A549 treated with Hydrocortisone at 1 μM for 4 hours (cell line): ENCODE data around the gene MISP. TPM values are rescaled to one million over a fixed set of nuclear protein-coding genes. Genes with fewer than 3 reads are reported as not detected.

Experiments used
- total RNA-seq: library from RNA; stranded (reverse); fragments of 200-300 nt; extraction: Qiagen RNA extraction; gene quantifications from 5 replicates; pipeline ENCODE4 v1.2.3, GENCODE V29; 2022

The MISP gene
- 73.4 to 86.5 TPM (median 79.6 TPM) in 5 replicates for total RNA-seq

GRCh38 chr19:750640-751423 lies at the start of gene MISP:
Gene MISP (plus strand): TSS chr19:751112. CDS start chr19:756947, 5,835 bp downstream.

GRCh38 chr19:708154-709143 lies 42.5 kb upstream of the MISP start, which contains the start of gene PALM:
Gene PALM (plus strand): TSS chr19:708935. CDS start chr19:709147, 212 bp downstream.

GRCh38 chr19:796692-797527 lies 46.0 kb downstream of the MISP start, which contains the start of gene PTBP1:
Gene PTBP1 (plus strand): TSS chr19:797452. CDS start chr19:797498, 46 bp downstream.

Other genes with a start within 250 kb of the MISP start
- 9.8 to 16.5 TPM (median 15.3 TPM) in 5 replicates for gene TPGS1, start 243.6 kb upstream of the MISP start, total RNA-seq
- gene CDC34, start 219.4 kb upstream of the MISP start, total RNA-seq: 67.9 to 93.1 TPM (median 87.3 TPM) in 5 replicates
- 0.30 to 0.48 TPM (median 0.39 TPM) in 5 replicates for gene GZMM, start 207.1 kb upstream of the MISP start, total RNA-seq
- 645 to 729 TPM (median 699 TPM) in 5 replicates for gene BSG, start 178.5 kb upstream of the MISP start, total RNA-seq
- 30.4 to 38.9 TPM (median 35.2 TPM) in 5 replicates for gene HCN2, start 161.2 kb upstream of the MISP start, total RNA-seq
- gene POLRMT, start 117.6 kb upstream of the MISP start, total RNA-seq: 68.0 to 91.4 TPM (median 86.6 TPM) in 5 replicates
- gene FGF22, start 111.2 kb upstream of the MISP start, total RNA-seq: 0.37 to 0.75 TPM (median 0.55 TPM) in 5 replicates
- 53.5 to 72.9 TPM (median 70.7 TPM) in 5 replicates for gene RNF126, start 87.9 kb upstream of the MISP start, total RNA-seq
- 210 to 272 TPM (median 239 TPM) in 5 replicates for gene FSTL3, start 74.7 kb upstream of the MISP start, total RNA-seq
- gene PRSS57, start 55.7 kb upstream of the MISP start, total RNA-seq: 0.16 to 0.23 TPM in 2 of 5 replicates, not detected in the others
- 12.0 to 17.9 TPM (median 14.3 TPM) in 5 replicates for gene PALM, start 42.2 kb upstream of the MISP start, total RNA-seq
- gene PTBP1, start 46.3 kb downstream of the MISP start, total RNA-seq: 195 to 244 TPM (median 206 TPM) in 5 replicates
- gene PLPPR3, start 70.8 kb downstream of the MISP start, total RNA-seq: 2.5 to 5.6 TPM (median 3.7 TPM) in 5 replicates
- gene AZU1, start 76.7 kb downstream of the MISP start, total RNA-seq: 0.14 to 0.56 TPM (median 0.23 TPM) in 5 replicates
- 0.14 to 0.46 TPM (median 0.43 TPM) in 5 replicates for gene PRTN3, start 89.9 kb downstream of the MISP start, total RNA-seq
- 0.09 to 0.46 TPM (median 0.20 TPM) in 5 replicates for gene ELANE, start 101.2 kb downstream of the MISP start, total RNA-seq
- 8.2 to 22.5 TPM (median 20.7 TPM) in 5 replicates for gene CFD, start 108.6 kb downstream of the MISP start, total RNA-seq
- gene MED16, start 142.1 kb downstream of the MISP start, total RNA-seq: 13.1 to 25.9 TPM (median 23.8 TPM) in 5 replicates
- gene RNU6-9, start 142.4 kb downstream of the MISP start, total RNA-seq: not detected in 5 replicates
- 30.7 to 39.0 TPM (median 37.7 TPM) in 5 replicates for gene R3HDM4, start 162.1 kb downstream of the MISP start, total RNA-seq
- 0.18 to 0.53 TPM (median 0.47 TPM) in 5 replicates for gene KISS1R, start 166.2 kb downstream of the MISP start, total RNA-seq
- 4.5 to 5.5 TPM (median 4.9 TPM) in 5 replicates for gene ARID3A, start 174.9 kb downstream of the MISP start, total RNA-seq
- 41.9 to 70.4 TPM (median 66.9 TPM) in 5 replicates for gene WDR18, start 233.2 kb downstream of the MISP start, total RNA-seq
- 1.6 to 3.6 TPM (median 2.4 TPM) in 5 replicates for gene GRIN3B, start 249.3 kb downstream of the MISP start, total RNA-seq